IMR-90 (cell line): ENCODE measurements around the gene VIPR2.

Experiments used
- CEBPB ChIP-seq: IDR thresholded peaks from 2 replicates; pipeline ENCODE4 v1.6.1; 2012; ENCODE audit warnings: low read depth, low read length, improper control_type of control experiment
- CHD1 ChIP-seq: IDR thresholded peaks from 2 replicates; pipeline ENCODE4 v1.6.1; 2012; ENCODE audit warnings: low read depth, low read length, improper control_type of control experiment
- FOS ChIP-seq: fragments of 150-350 bp; IDR thresholded peaks from 2 replicates; pipeline ENCODE4 v1.6.1; 2016; ENCODE audit warnings: low read depth, low read length
- NFE2L2 ChIP-seq: fragments of 150-350 bp; IDR thresholded peaks from 2 replicates; pipeline ENCODE4 v1.6.1; 2016; ENCODE audit warnings: low read depth, mild to moderate bottlenecking, low read length
- POLR2A ChIP-seq: IDR thresholded peaks from 2 replicates; pipeline ENCODE4 v1.6.1; 2012; ENCODE audit warnings: mild to moderate bottlenecking, low read depth, low read length
- RAD21 ChIP-seq: IDR thresholded peaks from 2 replicates; pipeline ENCODE4 v1.6.1; 2012; ENCODE audit warnings: low read length, improper control_type of control experiment
- RCOR1 ChIP-seq: IDR thresholded peaks from 2 replicates; pipeline ENCODE4 v1.6.1; 2012; ENCODE audit warnings: mild to moderate bottlenecking, low read length, improper control_type of control experiment; ENCODE audit not compliant: insufficient replicate concordance
- RFX5 ChIP-seq: IDR thresholded peaks from 2 replicates; pipeline ENCODE4 v1.8.0; 2012; ENCODE audit warnings: low read depth, mild to moderate bottlenecking, low read length, moderate library complexity
- SMC3 ChIP-seq: fragments of 150-350 bp; IDR thresholded peaks from 2 replicates; pipeline ENCODE4 v1.6.1; 2016; ENCODE audit warnings: low read depth, mild to moderate bottlenecking, antibody characterized with exemption, low read length, moderate library complexity
- USF2 ChIP-seq: fragments of 150-350 bp; IDR thresholded peaks from 2 replicates; pipeline ENCODE4 v1.6.1; 2017; ENCODE audit warnings: mild to moderate bottlenecking, antibody characterized with exemption, low read length, low read depth
- TF ChIP-seq, protein P1 (sequence below): conservative IDR thresholded peaks from 2 replicates; pipeline ENCODE4 v1.5.1; 2012; ENCODE audit warnings: mild to moderate bottlenecking, low read depth, low read length, improper control_type of control experiment
- TF ChIP-seq, protein P2 (sequence below): fragments of 150-350 bp; IDR thresholded peaks from 2 replicates; pipeline ENCODE4 v1.6.1; 2016; ENCODE audit warnings: low read depth, mild to moderate bottlenecking, low read length, moderate library complexity, borderline replicate concordance

GRCh38 chr7:159017210-159017609 is 127.5 kb downstream of the VIPR2 start:
- TF ChIP-seq USF2 (no peak), POLR2A (no peak), CHD1 (no peak), CEBPB (no peak), RFX5 (no peak), NFE2L2 (no peak), RAD21 (no peak), RCOR1 (no peak), SMC3 (no peak), FOS (no peak)
- TF ChIP-seq, protein P1, sequence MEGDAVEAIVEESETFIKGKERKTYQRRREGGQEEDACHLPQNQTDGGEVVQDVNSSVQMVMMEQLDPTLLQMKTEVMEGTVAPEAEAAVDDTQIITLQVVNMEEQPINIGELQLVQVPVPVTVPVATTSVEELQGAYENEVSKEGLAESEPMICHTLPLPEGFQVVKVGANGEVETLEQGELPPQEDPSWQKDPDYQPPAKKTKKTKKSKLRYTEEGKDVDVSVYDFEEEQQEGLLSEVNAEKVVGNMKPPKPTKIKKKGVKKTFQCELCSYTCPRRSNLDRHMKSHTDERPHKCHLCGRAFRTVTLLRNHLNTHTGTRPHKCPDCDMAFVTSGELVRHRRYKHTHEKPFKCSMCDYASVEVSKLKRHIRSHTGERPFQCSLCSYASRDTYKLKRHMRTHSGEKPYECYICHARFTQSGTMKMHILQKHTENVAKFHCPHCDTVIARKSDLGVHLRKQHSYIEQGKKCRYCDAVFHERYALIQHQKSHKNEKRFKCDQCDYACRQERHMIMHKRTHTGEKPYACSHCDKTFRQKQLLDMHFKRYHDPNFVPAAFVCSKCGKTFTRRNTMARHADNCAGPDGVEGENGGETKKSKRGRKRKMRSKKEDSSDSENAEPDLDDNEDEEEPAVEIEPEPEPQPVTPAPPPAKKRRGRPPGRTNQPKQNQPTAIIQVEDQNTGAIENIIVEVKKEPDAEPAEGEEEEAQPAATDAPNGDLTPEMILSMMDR: no peak
- TF ChIP-seq, protein P2, sequence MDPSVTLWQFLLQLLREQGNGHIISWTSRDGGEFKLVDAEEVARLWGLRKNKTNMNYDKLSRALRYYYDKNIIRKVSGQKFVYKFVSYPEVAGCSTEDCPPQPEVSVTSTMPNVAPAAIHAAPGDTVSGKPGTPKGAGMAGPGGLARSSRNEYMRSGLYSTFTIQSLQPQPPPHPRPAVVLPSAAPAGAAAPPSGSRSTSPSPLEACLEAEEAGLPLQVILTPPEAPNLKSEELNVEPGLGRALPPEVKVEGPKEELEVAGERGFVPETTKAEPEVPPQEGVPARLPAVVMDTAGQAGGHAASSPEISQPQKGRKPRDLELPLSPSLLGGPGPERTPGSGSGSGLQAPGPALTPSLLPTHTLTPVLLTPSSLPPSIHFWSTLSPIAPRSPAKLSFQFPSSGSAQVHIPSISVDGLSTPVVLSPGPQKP: no peak
